Measurements from ENCODE around the gene BTBD17. TPM values are rescaled to one million over a fixed set of nuclear protein-coding genes. Genes with fewer than 3 reads are reported as not detected.

Gene BTBD17
- total and polyA plus RNA-seq, 2 experiments from 2014 or later = 1.9 to 5.0 TPM

DNA sequence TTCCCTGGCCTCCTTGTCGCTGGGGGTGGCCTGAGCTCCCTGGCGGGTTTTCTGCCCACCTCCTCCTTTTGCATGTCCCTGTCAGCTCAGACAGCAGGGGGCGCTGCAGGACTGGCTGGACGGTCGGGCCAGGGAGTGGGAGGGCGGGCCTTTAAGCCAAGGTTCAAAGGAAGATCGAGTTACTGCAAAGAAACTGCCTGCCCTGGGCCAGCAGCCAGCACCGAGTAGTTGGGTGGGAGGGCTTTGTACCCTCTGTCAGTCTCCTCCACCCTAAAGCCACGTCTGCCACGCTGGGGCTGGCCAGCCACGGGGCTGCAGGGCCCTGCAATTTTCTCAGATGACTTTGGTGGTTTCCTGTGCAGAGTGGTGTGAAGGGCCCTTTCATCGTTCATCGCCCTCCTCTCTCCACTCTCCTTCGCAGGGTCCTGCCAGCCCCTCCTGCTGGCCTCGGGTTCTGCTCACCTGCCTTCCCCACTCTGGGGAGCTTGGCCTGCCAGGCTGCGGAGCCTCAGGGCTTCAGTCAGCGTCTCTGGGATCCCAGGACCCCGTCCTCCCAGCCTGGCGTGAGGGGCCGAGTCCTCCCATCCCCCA is 17.9 kb upstream of the BTBD17 start:
- H3K36me3 Mint-ChIP-seq (ENCODE audit: low read depth) = no peaks in the 10 kb centered on the region
- no peak overlapping the region for H3K27ac Mint-ChIP-seq
- H3K9me3 Mint-ChIP-seq = no peaks in the 10 kb centered on the region
- Histone ChIP-seq H2AFZ (peak overlapping the region; percentile 96), H3F3A (replicated peaks; ENCODE audit: low read depth) (no peaks in the 10 kb centered on the region), H3K27me3 (ENCODE audit: insufficient read depth) (no peaks in the 10 kb centered on the region), H3K4me3 (peak overlapping the region; percentile 56), H3K4me2 (peak overlapping the region; percentile 83), H3K79me2 (replicated peaks; ENCODE audit: insufficient read depth) (no peaks in the 10 kb centered on the region), H3K36me3 (ENCODE audit: insufficient read depth) (no peaks in the 10 kb centered on the region), H3K27ac (ENCODE audit: low read depth) (no peak overlapping the region), H3K9me2 (ENCODE audit: insufficient read depth) (no peaks in the 10 kb centered on the region), H3K4me1 (ENCODE audit: insufficient read depth) (peaks cover 18% of the 10 kb centered on the region), H4K20me1 (replicated peaks; ENCODE audit: insufficient read depth) (no peaks in the 10 kb centered on the region)
- TF ChIP-seq, protein P1, sequence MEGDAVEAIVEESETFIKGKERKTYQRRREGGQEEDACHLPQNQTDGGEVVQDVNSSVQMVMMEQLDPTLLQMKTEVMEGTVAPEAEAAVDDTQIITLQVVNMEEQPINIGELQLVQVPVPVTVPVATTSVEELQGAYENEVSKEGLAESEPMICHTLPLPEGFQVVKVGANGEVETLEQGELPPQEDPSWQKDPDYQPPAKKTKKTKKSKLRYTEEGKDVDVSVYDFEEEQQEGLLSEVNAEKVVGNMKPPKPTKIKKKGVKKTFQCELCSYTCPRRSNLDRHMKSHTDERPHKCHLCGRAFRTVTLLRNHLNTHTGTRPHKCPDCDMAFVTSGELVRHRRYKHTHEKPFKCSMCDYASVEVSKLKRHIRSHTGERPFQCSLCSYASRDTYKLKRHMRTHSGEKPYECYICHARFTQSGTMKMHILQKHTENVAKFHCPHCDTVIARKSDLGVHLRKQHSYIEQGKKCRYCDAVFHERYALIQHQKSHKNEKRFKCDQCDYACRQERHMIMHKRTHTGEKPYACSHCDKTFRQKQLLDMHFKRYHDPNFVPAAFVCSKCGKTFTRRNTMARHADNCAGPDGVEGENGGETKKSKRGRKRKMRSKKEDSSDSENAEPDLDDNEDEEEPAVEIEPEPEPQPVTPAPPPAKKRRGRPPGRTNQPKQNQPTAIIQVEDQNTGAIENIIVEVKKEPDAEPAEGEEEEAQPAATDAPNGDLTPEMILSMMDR (conservative IDR thresholded peaks at IDR 0.05; ENCODE audit: low read depth in 2 of 2) = peak; percentile 84 to 99
- TF ChIP-seq POLR2AphosphoS5 (IDR thresholded peaks at IDR 0.05; ENCODE audit: low read depth) = peak; percentile 38; the same call in 1 of the 2 replicates
- TF ChIP-seq, protein P2, sequence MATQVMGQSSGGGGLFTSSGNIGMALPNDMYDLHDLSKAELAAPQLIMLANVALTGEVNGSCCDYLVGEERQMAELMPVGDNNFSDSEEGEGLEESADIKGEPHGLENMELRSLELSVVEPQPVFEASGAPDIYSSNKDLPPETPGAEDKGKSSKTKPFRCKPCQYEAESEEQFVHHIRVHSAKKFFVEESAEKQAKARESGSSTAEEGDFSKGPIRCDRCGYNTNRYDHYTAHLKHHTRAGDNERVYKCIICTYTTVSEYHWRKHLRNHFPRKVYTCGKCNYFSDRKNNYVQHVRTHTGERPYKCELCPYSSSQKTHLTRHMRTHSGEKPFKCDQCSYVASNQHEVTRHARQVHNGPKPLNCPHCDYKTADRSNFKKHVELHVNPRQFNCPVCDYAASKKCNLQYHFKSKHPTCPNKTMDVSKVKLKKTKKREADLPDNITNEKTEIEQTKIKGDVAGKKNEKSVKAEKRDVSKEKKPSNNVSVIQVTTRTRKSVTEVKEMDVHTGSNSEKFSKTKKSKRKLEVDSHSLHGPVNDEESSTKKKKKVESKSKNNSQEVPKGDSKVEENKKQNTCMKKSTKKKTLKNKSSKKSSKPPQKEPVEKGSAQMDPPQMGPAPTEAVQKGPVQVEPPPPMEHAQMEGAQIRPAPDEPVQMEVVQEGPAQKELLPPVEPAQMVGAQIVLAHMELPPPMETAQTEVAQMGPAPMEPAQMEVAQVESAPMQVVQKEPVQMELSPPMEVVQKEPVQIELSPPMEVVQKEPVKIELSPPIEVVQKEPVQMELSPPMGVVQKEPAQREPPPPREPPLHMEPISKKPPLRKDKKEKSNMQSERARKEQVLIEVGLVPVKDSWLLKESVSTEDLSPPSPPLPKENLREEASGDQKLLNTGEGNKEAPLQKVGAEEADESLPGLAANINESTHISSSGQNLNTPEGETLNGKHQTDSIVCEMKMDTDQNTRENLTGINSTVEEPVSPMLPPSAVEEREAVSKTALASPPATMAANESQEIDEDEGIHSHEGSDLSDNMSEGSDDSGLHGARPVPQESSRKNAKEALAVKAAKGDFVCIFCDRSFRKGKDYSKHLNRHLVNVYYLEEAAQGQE (IDR thresholded peaks at IDR 0.05; ENCODE audit: unreplicated experiment) = no peak
- peaks cover 11% of the 10 kb centered on the region for H3K4me1 Mint-ChIP-seq
- DNase-seq (ENCODE audit: low spot score) = peak; percentile 95
- peaks cover 9% of the 10 kb centered on the region for H3K27me3 Mint-ChIP-seq (ENCODE audit: insufficient read depth, low read depth, poor library complexity)
- peak; percentile 93 for ATAC-seq
- peak overlapping the region; percentile 40; the same call in 2 of the 3 replicates for H3K4me3 Mint-ChIP-seq

DNA sequence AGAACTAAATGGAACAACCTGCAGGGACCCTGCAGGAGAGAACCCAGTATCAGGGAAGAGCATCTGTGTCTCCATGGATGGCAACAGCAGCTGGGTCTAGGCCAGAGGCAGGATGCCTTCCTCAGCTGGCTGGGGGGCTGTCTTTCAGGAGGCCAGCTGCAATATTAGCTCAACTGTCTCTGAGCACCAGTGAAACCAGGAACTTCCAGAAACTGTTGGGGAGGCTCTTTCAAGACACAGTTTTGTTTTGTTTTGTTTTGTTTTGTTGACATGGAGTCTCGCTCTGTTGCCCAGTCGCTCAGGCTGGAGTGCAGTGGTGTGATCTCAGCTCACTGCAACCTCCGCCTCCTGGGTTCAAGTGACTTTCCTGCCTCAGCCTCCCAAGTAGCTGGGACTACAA is 13.2 kb upstream of the BTBD17 start:
- H3K4me3 Mint-ChIP-seq = no peak overlapping the region
- no peaks in the 10 kb centered on the region for H3K9me3 Mint-ChIP-seq
- Histone ChIP-seq H3K4me3 (no peak overlapping the region), H3K4me2 (no peak overlapping the region), H3K27me3 (ENCODE audit: insufficient read depth) (no peaks in the 10 kb centered on the region), H3K27ac (ENCODE audit: low read depth) (no peak overlapping the region), H2AFZ (no peak overlapping the region), H3K4me1 (ENCODE audit: insufficient read depth) (peaks cover 4% of the 10 kb centered on the region), H3K36me3 (ENCODE audit: insufficient read depth) (no peaks in the 10 kb centered on the region), H4K20me1 (replicated peaks; ENCODE audit: insufficient read depth) (no peaks in the 10 kb centered on the region), H3K9me2 (ENCODE audit: insufficient read depth) (no peaks in the 10 kb centered on the region), H3F3A (replicated peaks; ENCODE audit: low read depth) (no peaks in the 10 kb centered on the region), H3K79me2 (replicated peaks; ENCODE audit: insufficient read depth) (no peaks in the 10 kb centered on the region)
- H3K27me3 Mint-ChIP-seq (ENCODE audit: insufficient read depth, low read depth, poor library complexity) = peaks cover 10% of the 10 kb centered on the region
- H3K27ac Mint-ChIP-seq = no peak overlapping the region
- no peaks in the 10 kb centered on the region; the same call in 2 of the 3 replicates for H3K4me1 Mint-ChIP-seq
- DNase-seq (ENCODE audit: low spot score) (no peak), ATAC-seq (no peak)
- H3K36me3 Mint-ChIP-seq (ENCODE audit: low read depth) = no peaks in the 10 kb centered on the region
- TF ChIP-seq, protein P3, sequence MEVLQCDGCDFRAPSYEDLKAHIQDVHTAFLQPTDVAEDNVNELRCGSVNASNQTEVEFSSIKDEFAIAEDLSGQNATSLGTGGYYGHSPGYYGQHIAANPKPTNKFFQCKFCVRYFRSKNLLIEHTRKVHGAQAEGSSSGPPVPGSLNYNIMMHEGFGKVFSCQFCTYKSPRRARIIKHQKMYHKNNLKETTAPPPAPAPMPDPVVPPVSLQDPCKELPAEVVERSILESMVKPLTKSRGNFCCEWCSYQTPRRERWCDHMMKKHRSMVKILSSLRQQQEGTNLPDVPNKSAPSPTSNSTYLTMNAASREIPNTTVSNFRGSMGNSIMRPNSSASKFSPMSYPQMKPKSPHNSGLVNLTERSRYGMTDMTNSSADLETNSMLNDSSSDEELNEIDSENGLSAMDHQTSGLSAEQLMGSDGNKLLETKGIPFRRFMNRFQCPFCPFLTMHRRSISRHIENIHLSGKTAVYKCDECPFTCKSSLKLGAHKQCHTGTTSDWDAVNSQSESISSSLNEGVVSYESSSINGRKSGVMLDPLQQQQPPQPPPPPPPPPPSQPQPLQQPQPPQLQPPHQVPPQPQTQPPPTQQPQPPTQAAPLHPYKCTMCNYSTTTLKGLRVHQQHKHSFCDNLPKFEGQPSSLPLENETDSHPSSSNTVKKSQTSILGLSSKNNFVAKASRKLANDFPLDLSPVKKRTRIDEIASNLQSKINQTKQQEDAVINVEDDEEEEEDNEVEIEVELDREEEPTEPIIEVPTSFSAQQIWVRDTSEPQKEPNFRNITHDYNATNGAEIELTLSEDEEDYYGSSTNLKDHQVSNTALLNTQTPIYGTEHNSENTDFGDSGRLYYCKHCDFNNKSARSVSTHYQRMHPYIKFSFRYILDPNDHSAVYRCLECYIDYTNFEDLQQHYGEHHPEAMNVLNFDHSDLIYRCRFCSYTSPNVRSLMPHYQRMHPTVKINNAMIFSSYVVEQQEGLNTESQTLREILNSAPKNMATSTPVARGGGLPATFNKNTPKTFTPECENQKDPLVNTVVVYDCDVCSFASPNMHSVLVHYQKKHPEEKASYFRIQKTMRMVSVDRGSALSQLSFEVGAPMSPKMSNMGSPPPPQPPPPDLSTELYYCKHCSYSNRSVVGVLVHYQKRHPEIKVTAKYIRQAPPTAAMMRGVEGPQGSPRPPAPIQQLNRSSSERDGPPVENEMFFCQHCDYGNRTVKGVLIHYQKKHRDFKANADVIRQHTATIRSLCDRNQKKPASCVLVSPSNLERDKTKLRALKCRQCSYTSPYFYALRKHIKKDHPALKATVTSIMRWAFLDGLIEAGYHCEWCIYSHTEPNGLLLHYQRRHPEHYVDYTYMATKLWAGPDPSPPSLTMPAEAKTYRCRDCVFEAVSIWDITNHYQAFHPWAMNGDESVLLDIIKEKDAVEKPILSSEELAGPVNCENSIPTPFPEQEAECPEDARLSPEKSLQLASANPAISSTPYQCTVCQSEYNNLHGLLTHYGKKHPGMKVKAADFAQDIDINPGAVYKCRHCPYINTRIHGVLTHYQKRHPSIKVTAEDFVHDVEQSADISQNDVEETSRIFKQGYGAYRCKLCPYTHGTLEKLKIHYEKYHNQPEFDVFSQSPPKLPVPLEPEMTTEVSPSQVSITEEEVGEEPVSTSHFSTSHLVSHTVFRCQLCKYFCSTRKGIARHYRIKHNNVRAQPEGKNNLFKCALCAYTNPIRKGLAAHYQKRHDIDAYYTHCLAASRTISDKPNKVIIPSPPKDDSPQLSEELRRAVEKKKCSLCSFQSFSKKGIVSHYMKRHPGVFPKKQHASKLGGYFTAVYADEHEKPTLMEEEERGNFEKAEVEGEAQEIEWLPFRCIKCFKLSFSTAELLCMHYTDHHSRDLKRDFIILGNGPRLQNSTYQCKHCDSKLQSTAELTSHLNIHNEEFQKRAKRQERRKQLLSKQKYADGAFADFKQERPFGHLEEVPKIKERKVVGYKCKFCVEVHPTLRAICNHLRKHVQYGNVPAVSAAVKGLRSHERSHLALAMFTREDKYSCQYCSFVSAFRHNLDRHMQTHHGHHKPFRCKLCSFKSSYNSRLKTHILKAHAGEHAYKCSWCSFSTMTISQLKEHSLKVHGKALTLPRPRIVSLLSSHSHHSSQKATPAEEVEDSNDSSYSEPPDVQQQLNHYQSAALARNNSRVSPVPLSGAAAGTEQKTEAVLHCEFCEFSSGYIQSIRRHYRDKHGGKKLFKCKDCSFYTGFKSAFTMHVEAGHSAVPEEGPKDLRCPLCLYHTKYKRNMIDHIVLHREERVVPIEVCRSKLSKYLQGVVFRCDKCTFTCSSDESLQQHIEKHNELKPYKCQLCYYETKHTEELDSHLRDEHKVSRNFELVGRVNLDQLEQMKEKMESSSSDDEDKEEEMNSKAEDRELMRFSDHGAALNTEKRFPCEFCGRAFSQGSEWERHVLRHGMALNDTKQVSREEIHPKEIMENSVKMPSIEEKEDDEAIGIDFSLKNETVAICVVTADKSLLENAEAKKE (CRISPR knock-in tag; IDR thresholded peaks at IDR 0.05) = no peak
- TF ChIP-seq NANOG (IDR thresholded peaks at IDR 0.05; ENCODE audit: borderline replicate concordance) = no peak
- no peak for TF ChIP-seq JUNB (IDR thresholded peaks at IDR 0.05; ENCODE audit: unreplicated experiment)
- no peak for TF ChIP-seq CREB1 (CRISPR knock-in tag; IDR thresholded peaks at IDR 0.05; ENCODE audit: low read depth)
- no peak for TF ChIP-seq ZNF331 (CRISPR knock-in tag; IDR thresholded peaks at IDR 0.05; ENCODE audit: low read depth)
- no peak for TF ChIP-seq POLR2AphosphoS5 (IDR thresholded peaks at IDR 0.05; ENCODE audit: low read depth)
- no peak for TF ChIP-seq STAT1 (IDR thresholded peaks at IDR 0.05; ENCODE audit: unreplicated experiment)

Measured in GM23338 (cell line).